HG03095 (cell line): ENCODE results near the gene PLD3.
"Not testable (repeated sequence)": the region's sequence is repeated elsewhere in the genome, so short reads cannot be mapped to it uniquely, and the experiment has no call there.

ENCODE experiments used
- ATAC-seq: cut with Tn5 transposase; IDR thresholded peaks from one replicate; pipeline ENCODE4 v1.9.1; 2021; ENCODE audit warnings: moderate library complexity; ENCODE audit not compliant: unreplicated experiment

PLD3 gene

DNA sequence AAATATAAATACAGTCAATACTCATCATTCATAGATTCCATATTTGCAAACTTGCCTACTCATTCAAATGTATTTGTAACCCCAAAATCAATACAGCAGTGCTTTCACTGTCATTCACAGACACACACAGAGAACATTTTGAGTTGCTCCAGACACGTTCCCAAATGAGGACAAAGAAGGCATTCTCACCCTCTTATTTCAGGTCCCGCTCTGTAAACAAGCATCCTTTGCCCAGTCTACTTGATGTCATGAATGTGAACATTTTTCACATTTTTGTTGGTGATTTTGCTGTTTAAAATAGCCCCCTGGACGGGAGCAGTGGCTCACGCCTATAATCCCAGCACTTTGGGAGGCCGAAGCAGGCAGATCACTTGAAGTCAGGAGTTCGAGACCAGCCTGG is 15.8 kb upstream of the PLD3 start:
- ATAC-seq: no peak

DNA sequence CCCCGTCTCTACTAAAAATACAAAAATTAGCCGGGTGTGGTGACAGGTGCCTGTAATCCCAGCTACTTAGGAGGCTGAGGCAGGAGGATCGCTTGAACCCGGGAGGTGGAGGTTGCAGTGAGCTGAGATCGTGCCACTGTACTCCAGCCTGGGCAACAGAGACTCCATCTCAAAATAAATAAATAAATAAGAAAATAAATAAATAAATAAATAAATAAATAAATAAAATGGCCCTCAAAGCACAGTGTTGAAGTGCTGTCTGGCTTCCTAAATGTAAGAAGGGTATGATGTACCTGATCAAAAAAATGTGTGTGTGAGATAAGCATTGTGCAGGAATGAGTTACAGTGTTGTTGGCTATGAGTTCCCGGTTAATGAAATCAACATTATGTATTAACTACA is 15.4 kb upstream of the PLD3 start:
- not testable (repeated sequence) for ATAC-seq

DNA sequence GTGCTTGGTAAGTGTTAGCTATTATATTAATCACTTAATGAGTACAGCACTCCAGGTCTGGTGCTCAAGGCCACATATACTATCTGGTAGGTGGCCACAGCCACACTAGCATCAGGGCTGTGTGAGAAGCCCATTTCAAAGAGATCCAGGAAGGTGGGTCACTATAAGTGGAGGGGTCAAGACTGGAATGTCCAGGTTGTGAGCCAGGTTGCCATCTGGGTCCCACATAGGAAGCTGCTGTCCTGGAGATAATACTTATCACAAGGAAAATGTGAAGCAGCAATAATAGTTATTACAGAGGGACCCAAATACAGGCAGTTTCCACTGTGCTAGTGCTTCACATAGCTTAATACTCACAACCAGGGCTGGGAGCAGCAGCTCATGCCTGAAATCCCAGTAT is 13.4 kb upstream of the PLD3 start:
- ATAC-seq: no peak

DNA sequence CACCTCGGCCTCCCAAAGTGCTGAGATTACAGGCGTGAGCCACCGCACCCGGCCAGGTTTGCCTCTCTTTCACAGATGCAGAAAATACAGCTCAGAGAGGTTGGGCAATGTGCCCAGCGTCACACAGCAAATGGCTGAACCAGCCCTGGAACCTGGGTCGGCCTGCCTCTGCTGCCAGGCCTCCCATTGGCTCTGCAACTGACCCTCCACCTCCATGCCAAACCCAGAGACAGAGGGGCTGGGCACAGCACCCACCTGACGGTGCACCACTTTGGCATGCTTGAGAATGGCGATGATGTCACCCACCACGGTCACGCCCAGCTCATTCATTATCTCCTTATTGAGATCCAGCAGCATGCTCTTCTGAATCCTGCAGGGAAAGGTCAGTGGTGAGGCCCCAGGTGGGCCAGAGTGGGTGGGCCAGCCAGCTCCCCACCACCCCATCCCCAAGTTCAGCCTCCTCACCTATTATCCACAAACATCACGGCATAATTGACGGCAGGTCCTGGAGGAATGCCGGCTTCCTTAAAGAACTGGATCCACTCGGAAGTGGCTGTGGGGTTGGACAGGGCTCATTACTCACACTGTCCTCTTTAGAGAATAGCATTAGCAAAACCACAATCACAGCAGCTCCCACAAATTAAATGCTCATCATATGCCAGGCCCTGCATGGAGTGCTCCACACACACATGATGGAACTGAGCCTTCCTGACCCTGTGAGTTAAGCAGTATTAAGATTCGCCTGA is 12.5 kb upstream of the PLD3 start:
- ATAC-seq: no peak

DNA sequence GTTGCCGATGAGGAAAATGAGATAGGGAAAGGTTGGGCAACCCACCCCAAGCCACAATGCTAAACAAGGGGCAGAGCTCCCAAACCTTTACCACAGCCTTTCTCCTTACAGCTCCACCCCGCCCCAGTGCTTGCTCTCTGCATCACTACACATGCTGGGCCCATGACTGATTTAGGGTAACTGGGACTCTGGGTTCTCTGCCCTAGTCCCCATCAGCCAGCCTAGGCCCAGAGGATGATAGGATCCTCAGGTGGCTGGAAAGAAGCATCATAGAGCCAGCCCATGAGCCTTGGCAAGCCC is 11.9 kb upstream of the PLD3 start:
- ATAC-seq: no peak

DNA sequence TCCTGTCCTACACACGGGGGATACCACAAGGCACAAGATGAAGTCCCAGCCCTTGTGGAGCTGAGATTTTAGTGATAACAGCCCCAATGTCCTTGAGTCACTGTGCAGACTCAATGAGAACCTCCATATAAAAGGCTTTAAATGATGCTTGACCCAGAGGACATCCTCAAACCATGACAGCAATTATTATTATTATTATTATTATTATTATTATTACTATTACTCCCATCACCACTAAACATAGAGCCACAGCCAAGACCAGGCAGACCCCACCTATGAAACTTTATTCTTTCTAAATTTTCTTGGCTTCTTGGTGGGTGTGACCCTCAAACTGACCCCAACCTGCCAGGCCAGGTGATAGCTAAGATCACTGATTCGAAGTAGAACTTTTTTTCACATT is 11.4 kb upstream of the PLD3 start:
- ATAC-seq: no peak

DNA sequence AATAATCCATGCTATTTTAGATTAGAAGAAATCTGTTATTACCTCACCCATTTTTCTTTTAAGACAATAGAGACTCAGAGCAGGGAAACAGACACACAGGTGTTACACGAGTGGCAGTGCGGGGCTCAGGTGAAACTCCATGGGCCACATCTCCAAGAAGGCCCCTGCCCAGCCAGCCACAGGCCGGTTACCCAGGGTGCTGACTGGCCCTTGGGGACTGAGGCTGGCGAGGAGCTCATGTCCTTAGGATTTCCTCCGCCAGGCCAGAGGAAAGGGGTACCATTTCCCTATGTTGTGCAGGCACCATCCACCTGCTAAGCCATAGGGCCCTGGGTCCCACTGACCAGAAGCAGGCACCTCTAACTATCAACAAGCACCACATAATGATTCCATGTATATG is 10.9 kb upstream of the PLD3 start:
- no peak for ATAC-seq

DNA sequence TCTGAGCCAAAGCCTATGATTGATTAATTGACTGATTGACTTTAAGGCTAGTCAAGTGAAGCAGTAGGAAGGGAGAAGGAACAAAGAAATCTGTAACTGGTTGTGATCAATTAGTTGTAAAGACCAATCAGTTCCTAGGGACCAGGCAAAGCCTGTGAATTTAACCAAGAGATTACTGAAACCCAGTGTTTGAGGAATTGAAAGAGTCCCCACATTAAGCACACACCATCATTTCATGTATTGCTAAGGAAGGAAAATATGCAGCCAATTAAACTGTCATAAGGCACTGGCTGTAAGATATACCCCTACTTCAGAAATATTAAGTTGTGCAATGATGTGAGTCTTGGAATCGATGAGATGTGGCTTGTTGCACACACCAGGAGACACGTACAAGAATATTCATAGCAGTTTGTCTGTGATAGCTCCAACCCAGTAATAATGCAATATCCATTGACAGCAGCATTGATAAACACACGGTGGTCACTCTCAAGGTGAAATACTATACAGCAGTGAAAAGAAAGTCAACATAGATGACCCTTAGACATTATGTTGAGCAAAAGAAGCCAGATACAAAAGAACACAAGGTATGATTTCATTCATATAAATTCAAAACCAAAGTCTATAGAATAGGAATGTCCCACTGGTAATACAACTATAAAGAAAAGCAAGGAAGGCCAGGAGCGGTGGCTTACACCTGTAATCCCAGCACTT is 9.3 kb upstream of the PLD3 start:
- no peak for ATAC-seq

DNA sequence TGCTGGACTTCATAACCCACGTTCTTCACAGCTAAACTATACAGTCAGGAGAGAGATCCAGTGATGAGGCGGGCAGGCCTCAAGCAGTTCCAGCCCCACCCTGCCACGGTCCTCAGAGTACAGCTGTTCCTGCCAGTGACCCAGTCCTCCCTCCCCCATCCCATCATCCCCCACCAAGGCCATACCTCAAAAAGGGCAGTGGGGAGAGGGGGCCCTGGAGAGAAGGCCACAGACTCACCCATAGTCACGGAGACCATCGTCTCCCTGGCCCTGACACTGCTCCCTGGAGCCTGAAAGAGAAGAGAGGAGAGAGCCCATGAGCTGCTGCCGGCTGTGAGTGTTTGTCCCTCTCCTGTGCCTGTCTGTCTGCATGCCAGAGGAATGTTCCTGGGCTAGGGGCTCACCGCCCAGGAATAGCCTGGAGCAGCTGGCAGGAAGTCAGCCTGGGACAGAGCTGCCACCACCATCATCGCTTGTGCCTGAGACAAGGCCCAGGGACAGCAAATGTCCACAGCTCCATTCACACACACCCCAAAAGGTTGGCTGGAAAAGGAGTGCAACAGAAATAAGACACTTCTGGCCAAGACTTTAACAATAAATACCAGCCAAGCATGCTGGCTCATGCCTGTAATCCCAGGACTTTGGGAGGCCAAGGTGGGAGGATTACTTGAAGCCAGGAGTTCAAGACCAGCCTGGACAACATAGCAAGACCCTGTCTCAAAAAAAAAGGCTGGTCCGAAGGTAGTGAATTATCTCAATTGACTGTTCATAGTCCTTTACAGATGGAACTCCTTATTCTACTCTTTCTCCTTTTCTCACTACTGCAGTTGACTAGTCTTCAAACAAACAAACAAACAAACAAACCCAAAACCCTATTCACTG is 6.7 kb upstream of the PLD3 start:
- no peak for ATAC-seq

DNA sequence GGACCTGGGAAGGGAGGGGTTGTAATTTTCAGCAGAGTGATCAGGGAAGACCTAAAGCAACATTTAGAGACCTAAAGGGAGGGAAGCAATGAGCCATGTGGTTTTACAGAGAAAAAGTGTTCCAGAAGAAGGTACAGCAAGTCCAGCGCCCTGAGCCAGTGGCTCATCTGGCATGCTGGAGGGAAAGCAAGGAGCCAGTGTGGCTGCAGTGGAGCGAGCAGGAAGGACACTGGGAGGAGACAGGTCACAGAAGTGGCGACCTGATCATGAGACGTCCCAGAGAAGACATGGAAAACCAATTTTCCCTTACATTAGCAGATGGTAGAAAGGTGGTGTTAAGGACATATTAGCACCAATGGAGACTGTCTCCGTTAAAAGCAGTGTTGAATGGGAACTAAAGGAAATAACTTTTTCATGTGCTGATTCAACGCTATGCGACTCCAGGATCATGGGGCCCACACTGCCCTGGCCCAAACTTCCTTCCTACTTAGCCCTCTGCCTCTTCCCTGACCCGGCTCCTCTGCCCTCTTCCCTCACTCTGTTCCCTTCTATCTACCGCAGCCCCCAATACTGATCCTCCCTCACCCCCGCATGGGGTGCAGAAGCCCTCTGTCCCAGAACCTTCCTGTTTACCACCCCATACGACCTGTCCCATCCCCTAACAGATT is 5.7 kb upstream of the PLD3 start:
- ATAC-seq: no peak

DNA sequence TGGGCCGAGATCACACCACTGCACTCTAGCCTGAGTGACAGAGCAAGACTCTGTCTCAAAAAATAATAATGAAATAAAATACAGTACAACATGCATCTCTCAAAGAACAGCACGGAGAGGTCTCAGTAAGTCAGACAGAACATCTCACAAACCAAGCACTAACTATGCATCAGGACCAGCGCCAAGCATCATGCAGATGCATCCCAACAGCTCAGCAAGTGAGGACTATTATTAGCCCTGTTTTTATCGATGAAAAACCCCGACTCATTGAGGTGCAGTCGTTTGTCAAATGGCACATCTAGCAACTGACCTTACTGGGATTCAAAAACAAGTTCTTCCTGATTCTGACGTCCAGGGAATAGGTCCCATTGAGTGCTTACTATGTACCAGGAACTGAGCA is 4.1 kb upstream of the PLD3 start:
- ATAC-seq: no peak

DNA sequence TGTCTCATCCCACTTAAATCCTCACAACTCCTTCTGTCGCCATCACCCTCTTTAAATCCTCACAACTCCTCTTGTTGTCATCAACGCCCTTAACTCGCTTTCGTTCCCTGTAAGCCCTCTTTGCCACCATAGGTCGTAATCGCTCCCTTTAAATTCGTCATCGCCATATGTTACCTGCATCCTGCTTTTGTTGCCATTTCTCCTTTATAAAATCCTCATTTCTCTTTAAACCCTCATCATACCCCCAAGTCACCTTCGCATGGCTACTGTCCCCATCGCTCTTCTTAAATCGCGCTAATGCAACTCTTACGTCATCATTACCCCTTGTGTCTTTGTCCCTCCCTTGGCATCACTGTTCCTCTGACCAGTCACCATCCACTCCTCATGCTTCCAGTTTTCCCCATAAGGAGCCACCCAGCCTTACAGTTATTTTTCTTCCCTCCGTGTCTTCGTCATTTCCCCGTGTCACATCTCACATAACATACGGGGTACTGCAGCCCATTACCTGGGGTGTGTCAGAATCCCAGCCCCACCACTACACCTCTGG is 539 bp downstream of the PLD3 start:
- ATAC-seq: no peak

DNA sequence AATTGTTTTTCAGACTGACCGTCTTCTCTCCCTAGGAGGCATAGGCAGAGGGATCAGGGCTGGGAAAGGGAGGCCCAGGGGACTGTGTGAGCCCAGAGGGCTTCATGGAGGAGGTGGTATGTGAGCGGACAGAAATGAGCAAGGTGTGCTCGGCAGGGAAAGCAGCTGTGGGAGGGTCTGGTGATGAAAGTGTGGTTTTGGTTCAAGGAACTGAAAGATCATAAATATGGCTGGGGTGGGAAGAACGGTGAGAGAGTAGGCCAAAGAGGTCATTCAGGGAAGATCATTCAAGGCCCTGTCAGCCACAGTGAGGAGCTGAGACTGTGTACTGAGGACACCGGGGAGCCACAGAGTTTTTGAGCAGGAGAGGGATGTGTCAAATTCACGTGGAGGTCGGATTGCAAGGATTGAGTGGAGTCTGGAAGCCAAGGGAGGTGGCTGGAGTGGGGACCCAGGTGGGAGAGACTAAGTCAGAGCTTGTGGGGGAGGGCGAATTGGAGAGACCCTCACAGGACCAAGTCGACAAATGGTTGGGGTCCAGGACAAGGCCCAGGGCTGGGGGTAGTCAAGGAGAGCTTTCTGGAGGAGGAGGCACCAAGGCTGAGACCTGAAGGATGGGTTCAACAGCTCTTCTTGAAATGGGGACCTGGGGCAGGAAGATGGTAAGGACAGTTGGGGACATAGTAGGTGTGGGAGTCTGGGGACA is 7.6 kb downstream of the PLD3 start:
- no peak for ATAC-seq

DNA sequence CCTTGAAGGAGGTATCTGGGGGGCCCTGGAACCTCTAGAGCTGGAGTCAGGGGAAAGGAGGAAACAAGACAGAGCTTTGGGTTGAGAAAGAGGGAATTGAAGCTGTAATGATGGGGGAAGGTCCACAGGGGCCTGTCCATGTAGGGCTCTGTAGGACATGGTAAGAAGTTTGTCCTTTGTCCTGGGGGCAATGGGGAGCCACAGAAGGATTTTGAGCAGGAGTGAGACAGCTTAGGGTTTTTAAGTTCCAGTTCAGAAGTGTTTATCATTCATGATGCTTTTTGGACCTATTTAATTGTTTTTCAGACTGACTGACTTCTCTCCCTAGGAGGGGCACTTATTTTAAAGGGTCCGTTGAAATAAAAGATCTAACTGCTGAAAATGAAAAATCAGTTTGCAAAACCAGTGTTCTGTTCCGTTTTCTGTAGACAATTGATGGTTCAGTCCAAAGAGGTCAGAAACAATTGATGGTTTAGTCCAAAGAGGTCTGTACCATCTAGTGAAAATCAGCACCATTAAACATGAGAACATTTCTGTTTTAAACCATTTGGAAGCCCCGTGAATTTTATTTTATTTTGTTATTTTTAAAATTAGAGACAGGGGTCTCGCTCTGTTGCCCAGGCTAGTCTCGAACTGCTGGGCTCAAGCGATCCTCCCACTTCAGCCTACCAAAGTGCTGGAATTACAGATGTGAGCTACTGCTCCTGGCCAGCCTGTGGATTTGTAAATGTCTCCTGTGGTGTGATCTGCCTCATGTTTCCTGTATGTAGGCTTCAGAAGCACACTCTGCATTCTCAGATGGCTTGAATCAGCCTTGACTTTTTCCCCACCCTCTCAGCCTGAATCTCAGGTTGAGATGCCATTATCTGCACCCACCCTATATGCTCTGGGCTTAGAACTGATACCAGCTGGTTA is 8.4 kb downstream of the PLD3 start:
- no peak for ATAC-seq

DNA sequence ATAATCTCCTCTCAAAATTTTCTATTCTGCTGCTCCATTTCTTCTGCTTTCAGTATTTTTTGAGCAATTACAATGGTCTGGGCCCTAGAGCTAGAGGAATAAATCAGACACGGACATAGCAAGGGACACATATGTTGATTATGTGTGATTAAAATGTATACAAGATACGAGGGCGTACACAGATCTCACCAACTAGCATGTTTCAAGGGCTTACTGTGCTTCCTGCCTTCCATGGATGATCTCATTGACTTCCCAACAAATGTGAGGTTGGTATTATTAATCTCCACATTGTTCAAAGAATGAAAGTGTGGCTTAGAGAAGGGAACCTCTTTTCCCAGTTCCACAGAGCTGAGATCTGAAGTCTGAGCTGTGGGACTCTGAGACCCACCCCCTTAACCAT is 9.1 kb downstream of the PLD3 start:
- no peak for ATAC-seq

DNA sequence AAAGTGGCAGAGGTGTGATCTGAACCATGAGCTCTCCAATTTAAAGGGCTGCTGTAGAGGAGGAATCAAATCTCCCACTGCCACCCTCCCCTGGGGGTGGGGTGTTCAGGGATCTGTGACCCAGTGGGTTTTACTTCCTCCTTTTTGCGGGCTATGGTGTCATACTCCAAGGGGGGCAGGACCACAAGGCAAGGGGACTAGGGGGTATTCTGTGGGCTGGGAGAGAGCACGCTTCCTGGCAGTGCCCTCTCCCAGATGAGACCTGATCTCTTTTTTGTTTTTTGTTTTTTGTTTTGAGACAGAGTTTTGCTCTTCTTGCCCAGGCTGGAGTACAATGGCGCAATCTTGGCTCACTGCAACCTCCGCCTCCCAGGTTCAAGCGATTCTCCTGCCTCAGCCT is 10.3 kb downstream of the PLD3 start:
- no peak for ATAC-seq

DNA sequence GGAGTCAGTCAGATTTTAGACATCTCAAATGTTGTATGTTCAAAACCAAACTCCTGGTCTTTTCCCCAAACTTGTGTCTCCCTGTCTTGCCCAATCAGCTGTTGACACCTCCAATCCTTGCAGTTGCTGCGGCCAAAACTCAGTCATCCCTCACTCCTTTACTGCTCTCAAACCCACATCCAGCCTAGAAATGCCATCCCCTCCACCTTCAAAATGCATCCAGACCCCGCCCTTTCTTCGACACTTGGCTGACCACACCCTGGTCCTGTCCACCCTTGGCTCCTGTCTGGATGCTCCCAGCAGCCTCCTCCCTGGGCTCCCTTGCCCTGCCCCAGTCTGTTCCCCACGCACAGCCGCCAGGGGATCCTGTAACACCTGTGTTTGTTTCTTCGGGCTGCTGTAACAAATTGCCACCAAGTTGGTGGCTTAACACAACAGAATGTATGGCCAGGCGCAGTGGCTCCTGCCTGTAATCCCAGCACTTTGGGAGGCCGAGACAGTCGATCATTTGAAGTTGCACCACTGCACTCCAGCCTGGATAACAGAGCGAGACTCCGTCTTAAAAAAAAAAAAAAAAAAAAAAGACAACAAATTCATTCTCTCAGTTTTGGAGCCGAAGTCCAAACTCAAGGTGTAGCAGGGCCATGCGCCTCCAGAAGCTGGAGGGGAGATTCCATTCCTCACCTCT is 11.7 kb downstream of the PLD3 start:
- no peak for ATAC-seq

DNA sequence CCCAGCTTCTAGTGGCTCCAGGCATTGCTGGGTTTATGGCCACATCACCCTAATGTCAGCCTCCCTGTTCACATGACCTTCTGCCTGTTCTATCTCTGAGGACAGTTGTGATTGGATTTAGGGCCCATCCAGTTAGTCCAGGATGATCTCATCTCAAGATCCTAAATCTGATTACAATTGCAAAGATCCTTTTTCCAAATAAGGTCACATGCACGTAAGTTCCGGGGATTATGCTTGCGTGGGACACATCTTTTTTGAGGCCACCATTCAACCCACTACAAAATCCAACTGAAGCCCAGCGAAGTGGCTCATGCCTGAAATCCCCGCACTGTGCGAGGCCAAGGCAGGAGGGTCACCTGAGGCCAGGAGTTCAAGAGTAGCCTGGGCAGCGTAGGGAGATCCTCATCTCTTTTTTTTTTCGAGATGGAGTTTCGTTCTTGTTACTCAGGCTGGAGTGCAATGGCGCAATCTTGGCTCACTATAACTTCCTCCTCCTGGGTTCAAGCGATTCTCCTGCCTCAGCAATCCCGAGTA is 12.3 kb downstream of the PLD3 start:
- no peak for ATAC-seq

DNA sequence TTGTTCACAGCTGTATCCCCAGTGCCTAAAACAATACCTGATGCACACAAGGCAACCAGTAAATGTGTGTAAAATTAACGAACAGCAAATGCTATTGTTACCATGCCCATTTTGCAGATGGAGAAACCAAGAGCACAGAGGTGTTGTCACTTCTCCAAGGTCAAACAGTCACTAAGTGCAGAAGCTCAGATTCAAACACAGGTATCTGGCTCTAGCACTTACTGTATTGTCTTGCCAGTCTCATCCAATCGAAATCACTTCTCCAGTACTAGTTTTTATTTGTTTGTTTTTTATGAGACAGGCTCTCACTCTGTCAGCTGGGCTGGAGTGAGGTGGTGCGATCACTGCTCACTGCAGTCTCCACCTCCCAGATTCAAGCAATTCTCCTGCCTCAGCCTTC is 13.7 kb downstream of the PLD3 start:
- no peak for ATAC-seq
